Measurements from ENCODE around the gene RTKN. TPM values are rescaled to one million over a fixed set of nuclear protein-coding genes. Genes with fewer than 3 reads are reported as not detected.

The RTKN gene
- total RNA-seq, 3 donors from 2014 or later, result 49.2 to 60.7 (median 49.7) TPM

GRCh38 chr2:74391580-74392448 lies 49.9 kb downstream of the RTKN start:
- peak; percentile 97 for TF ChIP-seq CTCF (IDR thresholded peaks at IDR 0.05)
- no peaks in the 10 kb centered on the region for H3K9me3 ChIP-seq
- intact Hi-C loops (cut with DNase I, micrococcal nuclease), result loop anchor here in 1 of 2 donors (10.0 kb wide), 1 partner anchor 57 kb away; no protein-coding TSS in a partner anchor
- DNase-seq, result peak; percentile 91 to 97 (median 95)
- H3K4me1 ChIP-seq (ENCODE audit: low read depth), result peaks cover 10% of the 10 kb centered on the region
- H3K36me3 ChIP-seq (ENCODE audit: low read depth), result no peaks in the 10 kb centered on the region
- peak overlapping the region; percentile 93 for H3K4me3 ChIP-seq
- ATAC-seq, result peak; percentile 99

GRCh38 chr2:74391209-74391579 lies 50.5 kb downstream of the RTKN start:
- Histone ChIP-seq H3K4me3 (peak overlapping the region; percentile 93), H3K36me3 (ENCODE audit: low read depth) (no peaks in the 10 kb centered on the region), H3K4me1 (ENCODE audit: low read depth) (peaks cover 10% of the 10 kb centered on the region), H3K9me3 (no peaks in the 10 kb centered on the region)
- TF ChIP-seq CTCF (IDR thresholded peaks at IDR 0.05), result no peak
- intact Hi-C loops (cut with DNase I, micrococcal nuclease), result loop anchor here in 1 of 2 donors (10.0 kb wide), 1 partner anchor 56 kb away; no protein-coding TSS in a partner anchor
- DNase-seq (no peak), ATAC-seq (peak; percentile 38)

- Histone ChIP-seq H3K36me3 (ENCODE audit: low read depth) (no peaks in the 10 kb centered on the region), H3K4me3 (no peak overlapping the region), H3K4me1 (ENCODE audit: low read depth) (peaks cover 10% of the 10 kb centered on the region), H3K9me3 (no peaks in the 10 kb centered on the region)
- ATAC-seq, result no peak
- no peak for DNase-seq
- no peak for TF ChIP-seq CTCF (IDR thresholded peaks at IDR 0.05)
- intact Hi-C loops (cut with DNase I, micrococcal nuclease), result loop anchor here in 1 of 2 donors (10.0 kb wide), 1 partner anchor 56 kb away; no protein-coding TSS in a partner anchor
These were observed 51.1 kb downstream of the RTKN start for GRCh38 chr2:74390606-74391005.

GRCh38 chr2:74387346-74387745 lies 54.4 kb downstream of the RTKN start:
- no peak for ATAC-seq
- TF ChIP-seq CTCF (IDR thresholded peaks at IDR 0.05), result no peak
- Histone ChIP-seq H3K4me3 (no peak overlapping the region), H3K9me3 (no peaks in the 10 kb centered on the region), H3K4me1 (ENCODE audit: low read depth) (peaks cover 14% of the 10 kb centered on the region), H3K36me3 (ENCODE audit: low read depth) (no peaks in the 10 kb centered on the region)
- no peak for DNase-seq
- intact Hi-C loops (cut with DNase I, micrococcal nuclease), result no loop called here

GRCh38 chr2:74385396-74385795 lies 56.3 kb downstream of the RTKN start:
- Histone ChIP-seq H3K4me1 (ENCODE audit: low read depth) (peaks cover 13% of the 10 kb centered on the region), H3K36me3 (ENCODE audit: low read depth) (no peaks in the 10 kb centered on the region), H3K9me3 (no peaks in the 10 kb centered on the region), H3K4me3 (no peak overlapping the region)
- DNase-seq (no peak), ATAC-seq (no peak)
- intact Hi-C loops (cut with DNase I, micrococcal nuclease), result no loop called here
- no peak for TF ChIP-seq CTCF (IDR thresholded peaks at IDR 0.05)

Measured in mucosa of descending colon (tissue), 3 donors.